SK-N-SH treated with all-trans-retinoic acid at 6 μM for 48 hours (cell line): ENCODE measurements around the gene RAPGEF4.

Experiments used
- ARNTL ChIP-seq: fragments of 450-650 bp; formaldehyde crosslinking; IDR thresholded peaks from 2 replicates; pipeline ENCODE4 v1.5.0; 2020; ENCODE audit warnings: low read depth, mild to moderate bottlenecking, moderate library complexity, borderline replicate concordance
- CSDC2 ChIP-seq: fragments of 250-450 bp; sonication (Bioruptor Pico); IDR thresholded peaks from 2 replicates; pipeline ENCODE4 v1.5.0; 2020; ENCODE audit warnings: mild to moderate bottlenecking, moderate library complexity
- ESRRG ChIP-seq: fragments of 250-450 bp; sonication (Bioruptor Pico); IDR thresholded peaks from 2 replicates; pipeline ENCODE4 v1.6.1; 2021; ENCODE audit warnings: mild to moderate bottlenecking
- SNAI2 ChIP-seq: fragments of 250-450 bp; sonication (Bioruptor Pico); IDR thresholded peaks from 2 replicates; pipeline ENCODE4 v1.5.0; 2020; ENCODE audit warnings: mild to moderate bottlenecking, moderate library complexity
- ZC3H10 ChIP-seq: fragments of 250-450 bp; sonication (Bioruptor Pico); IDR thresholded peaks from 2 replicates; pipeline ENCODE4 v1.5.1; 2021; ENCODE audit warnings: mild to moderate bottlenecking, moderate library complexity
- TF ChIP-seq, protein P1 (sequence below): fragments of 250-450 bp; sonication (Bioruptor Pico); IDR thresholded peaks from 2 replicates; pipeline ENCODE4 v1.8.0; 2020; ENCODE audit warnings: mild to moderate bottlenecking, moderate library complexity, borderline replicate concordance
- TF ChIP-seq, protein P2 (sequence below): fragments of 250-450 bp; sonication (Bioruptor Pico); IDR thresholded peaks from 2 replicates; pipeline ENCODE4 v1.8.0; 2021; ENCODE audit warnings: low read depth, mild to moderate bottlenecking, moderate library complexity, borderline replicate concordance

DNA sequence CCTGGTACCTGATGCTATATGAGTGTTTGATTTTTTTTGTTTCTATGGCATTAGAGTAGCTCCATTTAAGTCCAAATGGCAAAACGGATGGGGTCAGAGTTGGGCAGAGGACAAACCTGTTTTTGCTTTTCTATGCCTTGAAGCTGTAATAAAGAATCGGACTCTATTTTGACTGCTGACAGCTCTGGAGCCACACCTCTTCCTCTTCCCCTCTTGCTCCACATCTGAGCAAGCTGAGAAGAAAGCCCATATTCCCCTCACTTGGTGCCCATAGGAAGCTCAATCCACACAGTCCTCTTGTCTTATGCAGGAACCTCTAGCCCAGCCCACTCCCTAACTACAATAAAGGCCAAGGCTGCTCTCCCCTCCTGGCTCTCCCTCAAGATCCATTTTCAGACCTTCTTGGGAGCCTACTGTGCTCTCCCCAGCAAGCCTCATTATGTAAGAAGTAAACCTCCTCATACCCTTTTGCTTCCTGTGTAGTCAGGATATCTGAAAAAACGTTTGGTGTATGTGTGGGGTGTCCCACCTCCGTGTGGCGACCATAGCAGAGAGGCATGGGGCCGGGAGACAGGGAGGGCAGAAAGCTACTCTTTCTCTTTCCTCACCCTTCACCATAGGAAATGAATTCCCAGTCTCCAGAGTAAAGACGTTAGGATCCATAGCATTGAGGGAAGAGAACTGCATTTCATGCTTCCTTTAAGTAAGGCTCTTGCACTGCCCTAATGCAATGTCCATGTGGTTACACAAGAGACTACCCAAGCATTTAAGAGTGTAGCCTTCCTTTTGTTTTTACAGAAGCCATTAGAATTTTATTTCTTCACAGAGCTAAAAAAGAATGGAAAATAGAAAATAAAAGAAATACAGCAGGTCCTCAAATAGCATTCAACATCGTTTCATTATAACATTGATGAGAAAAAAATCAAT is 41.9 kb upstream of the RAPGEF4 start:
- TF ChIP-seq, protein P1, sequence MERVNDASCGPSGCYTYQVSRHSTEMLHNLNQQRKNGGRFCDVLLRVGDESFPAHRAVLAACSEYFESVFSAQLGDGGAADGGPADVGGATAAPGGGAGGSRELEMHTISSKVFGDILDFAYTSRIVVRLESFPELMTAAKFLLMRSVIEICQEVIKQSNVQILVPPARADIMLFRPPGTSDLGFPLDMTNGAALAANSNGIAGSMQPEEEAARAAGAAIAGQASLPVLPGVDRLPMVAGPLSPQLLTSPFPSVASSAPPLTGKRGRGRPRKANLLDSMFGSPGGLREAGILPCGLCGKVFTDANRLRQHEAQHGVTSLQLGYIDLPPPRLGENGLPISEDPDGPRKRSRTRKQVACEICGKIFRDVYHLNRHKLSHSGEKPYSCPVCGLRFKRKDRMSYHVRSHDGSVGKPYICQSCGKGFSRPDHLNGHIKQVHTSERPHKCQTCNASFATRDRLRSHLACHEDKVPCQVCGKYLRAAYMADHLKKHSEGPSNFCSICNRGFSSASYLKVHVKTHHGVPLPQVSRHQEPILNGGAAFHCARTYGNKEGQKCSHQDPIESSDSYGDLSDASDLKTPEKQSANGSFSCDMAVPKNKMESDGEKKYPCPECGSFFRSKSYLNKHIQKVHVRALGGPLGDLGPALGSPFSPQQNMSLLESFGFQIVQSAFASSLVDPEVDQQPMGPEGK (CRISPR knock-in tag) = no peak
- no peak for TF ChIP-seq CSDC2
- TF ChIP-seq ZC3H10 (CRISPR knock-in tag) = no peak
- TF ChIP-seq, protein P2, sequence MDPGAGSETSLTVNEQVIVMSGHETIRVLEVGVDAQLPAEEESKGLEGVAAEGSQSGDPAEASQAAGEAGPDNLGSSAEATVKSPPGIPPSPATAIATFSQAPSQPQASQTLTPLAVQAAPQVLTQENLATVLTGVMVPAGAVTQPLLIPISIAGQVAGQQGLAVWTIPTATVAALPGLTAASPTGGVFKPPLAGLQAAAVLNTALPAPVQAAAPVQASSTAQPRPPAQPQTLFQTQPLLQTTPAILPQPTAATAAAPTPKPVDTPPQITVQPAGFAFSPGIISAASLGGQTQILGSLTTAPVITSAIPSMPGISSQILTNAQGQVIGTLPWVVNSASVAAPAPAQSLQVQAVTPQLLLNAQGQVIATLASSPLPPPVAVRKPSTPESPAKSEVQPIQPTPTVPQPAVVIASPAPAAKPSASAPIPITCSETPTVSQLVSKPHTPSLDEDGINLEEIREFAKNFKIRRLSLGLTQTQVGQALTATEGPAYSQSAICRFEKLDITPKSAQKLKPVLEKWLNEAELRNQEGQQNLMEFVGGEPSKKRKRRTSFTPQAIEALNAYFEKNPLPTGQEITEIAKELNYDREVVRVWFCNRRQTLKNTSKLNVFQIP (CRISPR knock-in tag) = no peak
- TF ChIP-seq ARNTL (CRISPR knock-in tag) = no peak
- TF ChIP-seq ESRRG (CRISPR knock-in tag) = no peak
- TF ChIP-seq SNAI2 (CRISPR knock-in tag) = no peak
